ENCODE data around the gene SF3B2.

- TF ChIP-seq, protein P1, sequence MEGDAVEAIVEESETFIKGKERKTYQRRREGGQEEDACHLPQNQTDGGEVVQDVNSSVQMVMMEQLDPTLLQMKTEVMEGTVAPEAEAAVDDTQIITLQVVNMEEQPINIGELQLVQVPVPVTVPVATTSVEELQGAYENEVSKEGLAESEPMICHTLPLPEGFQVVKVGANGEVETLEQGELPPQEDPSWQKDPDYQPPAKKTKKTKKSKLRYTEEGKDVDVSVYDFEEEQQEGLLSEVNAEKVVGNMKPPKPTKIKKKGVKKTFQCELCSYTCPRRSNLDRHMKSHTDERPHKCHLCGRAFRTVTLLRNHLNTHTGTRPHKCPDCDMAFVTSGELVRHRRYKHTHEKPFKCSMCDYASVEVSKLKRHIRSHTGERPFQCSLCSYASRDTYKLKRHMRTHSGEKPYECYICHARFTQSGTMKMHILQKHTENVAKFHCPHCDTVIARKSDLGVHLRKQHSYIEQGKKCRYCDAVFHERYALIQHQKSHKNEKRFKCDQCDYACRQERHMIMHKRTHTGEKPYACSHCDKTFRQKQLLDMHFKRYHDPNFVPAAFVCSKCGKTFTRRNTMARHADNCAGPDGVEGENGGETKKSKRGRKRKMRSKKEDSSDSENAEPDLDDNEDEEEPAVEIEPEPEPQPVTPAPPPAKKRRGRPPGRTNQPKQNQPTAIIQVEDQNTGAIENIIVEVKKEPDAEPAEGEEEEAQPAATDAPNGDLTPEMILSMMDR (IDR thresholded peaks at IDR 0.05): no peak
- no peak for TF ChIP-seq POLR2A (IDR thresholded peaks at IDR 0.05)
- no peak for TF ChIP-seq POLR2AphosphoS5 (IDR thresholded peaks at IDR 0.05)
Observed at GRCh38 chr11:66070604-66071380, 18.6 kb downstream of the SF3B2 start.

Data from upper lobe of left lung (tissue), 4 donors.